CD8-positive, alpha-beta memory T cell (primary cell): ENCODE measurements around the gene TEPSIN. TPM values are rescaled to one million over a fixed set of nuclear protein-coding genes. Genes with fewer than 3 reads are reported as not detected.

Source experiments
- CTCF ChIA-PET: fragments of 350-600 bp; sonication (Branson Sonifier 250); formaldehyde crosslinking; loops from one replicate; lab custom pipeline; 2021; ENCODE audit warnings: antibody characterized with exemption; lab: Charles Lee
- POLR2A ChIA-PET: fragments of 350-600 bp; sonication (Branson Sonifier 250); formaldehyde crosslinking; loops from one replicate; lab custom pipeline; 2021; ENCODE audit warnings: antibody characterized with exemption; lab: Charles Lee
- DNase-seq, 5 donors: peaks; one replicate each; pipeline versions ENCODE4 v3.0.0 to v3.0.0-alpha.2; 2020 to 2022; ENCODE audit warnings: mixed read lengths in 1 of 5
- H3K27ac ChIP-seq: one replicate; pipeline ENCODE4 v1.7.0; 2013; ENCODE audit warnings: low read depth, mild to moderate bottlenecking, low read length, moderate library complexity
- H3K27me3 ChIP-seq: 2 replicates; pipeline ENCODE4 v1.7.0; 2013; ENCODE audit warnings: low read length, mild to moderate bottlenecking; ENCODE audit not compliant: insufficient read depth, poor library complexity, severe bottlenecking
- H3K36me3 ChIP-seq: 2 replicates; pipeline ENCODE4 v1.7.0; 2013; ENCODE audit warnings: mild to moderate bottlenecking, low read length, moderate library complexity; ENCODE audit not compliant: insufficient read depth
- H3K4me1 ChIP-seq: 2 replicates; pipeline ENCODE4 v1.7.0; 2013; ENCODE audit warnings: mild to moderate bottlenecking, low read length, moderate library complexity; ENCODE audit not compliant: insufficient read depth
- H3K4me3 ChIP-seq: 2 replicates; pipeline ENCODE4 v1.7.0; 2013; ENCODE audit warnings: mild to moderate bottlenecking, low read length
- H3K9me3 ChIP-seq: 2 replicates; pipeline ENCODE4 v1.7.0; 2013; ENCODE audit warnings: mild to moderate bottlenecking, low read length
- H3K27ac Mint-ChIP-seq, 8 donors: one replicate each; pipeline ENCODE4 v1.8.0; 2020 to 2021; ENCODE audit warnings: mixed read lengths in 8 of 8, mild to moderate bottlenecking in 6 of 8, inconsistent platforms in 3 of 8, moderate library complexity in 3 of 8
- H3K27me3 Mint-ChIP-seq, 2 donors: one replicate each; pipeline ENCODE4 v1.8.0; 2020 to 2021; ENCODE audit warnings: mixed read lengths in 2 of 2, mild to moderate bottlenecking in 1 of 2, moderate library complexity in 1 of 2
- H3K36me3 Mint-ChIP-seq, 3 donors: one replicate each; pipeline ENCODE4 v1.8.0; 2020 to 2021; ENCODE audit warnings: mixed read lengths in 3 of 3, inconsistent platforms in 1 of 3, mild to moderate bottlenecking in 1 of 3
- H3K4me1 Mint-ChIP-seq, 3 donors: one replicate each; pipeline ENCODE4 v1.8.0; 2020 to 2021; ENCODE audit warnings: mixed read lengths in 3 of 3, inconsistent platforms in 1 of 3, mild to moderate bottlenecking in 1 of 3
- H3K4me3 Mint-ChIP-seq, 7 donors: one replicate each; pipeline ENCODE4 v1.8.0; 2020 to 2021; ENCODE audit warnings: mixed read lengths in 7 of 7, mild to moderate bottlenecking in 6 of 7, moderate library complexity in 4 of 7, inconsistent platforms in 2 of 7
- H3K9me3 Mint-ChIP-seq, 5 donors: one replicate each; pipeline ENCODE4 v1.8.0; 2020 to 2022; ENCODE audit warnings: mixed read lengths in 5 of 5, mild to moderate bottlenecking in 3 of 5, moderate library complexity in 2 of 5, inconsistent platforms in 1 of 5
- polyA plus RNA-seq: library from polyadenylated mRNA; unstranded; fragments of 300-500 nt; fragmentation: Illumina TruSeq; gene quantifications from one replicate; pipeline ENCODE4 v1.2.3, GENCODE V29; 2021
- total RNA-seq, 2 experiments: library from RNA; stranded (reverse); gene quantifications; one replicate each; pipeline ENCODE4 v1.2.3, GENCODE V29; 2021

Gene TEPSIN
- total and polyA plus RNA-seq, 3 experiments from 2014 or later = 6.2 to 44.2 (median 41.2) TPM

DNA sequence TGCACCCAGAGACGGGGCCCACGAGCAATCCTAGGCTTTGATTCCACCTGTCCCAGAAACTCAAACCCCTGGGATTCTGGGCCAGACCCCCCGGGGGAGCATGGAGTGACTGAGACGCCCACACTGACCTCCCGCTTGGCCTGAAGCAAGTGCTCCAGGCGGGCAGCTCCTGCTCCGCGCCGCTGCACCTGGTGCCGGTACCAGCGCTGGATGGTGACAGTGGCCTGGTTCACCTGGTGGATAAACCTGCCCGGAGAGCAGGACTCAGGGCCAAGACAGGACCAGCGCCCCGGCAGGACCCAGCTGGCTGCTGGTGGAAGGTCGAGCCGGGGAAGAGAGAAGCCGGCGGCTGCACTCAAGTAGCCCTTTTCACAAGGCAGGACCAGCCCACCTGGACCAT lies 38.7 kb downstream of the TEPSIN start:
- no peak for DNase-seq
- Histone ChIP-seq H3K4me3 (no peak overlapping the region), H3K4me1 (no peaks in the 10 kb centered on the region), H3K27ac (no peak overlapping the region), H3K27me3 (no peaks in the 10 kb centered on the region), H3K9me3 (no peaks in the 10 kb centered on the region), H3K36me3 (no peaks in the 10 kb centered on the region)
- Mint-ChIP-seq H3K27ac (no peak overlapping the region), H3K4me1 (no peaks in the 10 kb centered on the region), H3K4me3 (no peak overlapping the region), H3K36me3 (peaks cover 0 to 12% (median 4%) of the 10 kb centered on the region in 3 donors), H3K9me3 (no peaks in the 10 kb centered on the region), H3K27me3 (no peaks in the 10 kb centered on the region)
- CTCF ChIA-PET = no interaction called here
- POLR2A ChIA-PET = no interaction called here

DNA sequence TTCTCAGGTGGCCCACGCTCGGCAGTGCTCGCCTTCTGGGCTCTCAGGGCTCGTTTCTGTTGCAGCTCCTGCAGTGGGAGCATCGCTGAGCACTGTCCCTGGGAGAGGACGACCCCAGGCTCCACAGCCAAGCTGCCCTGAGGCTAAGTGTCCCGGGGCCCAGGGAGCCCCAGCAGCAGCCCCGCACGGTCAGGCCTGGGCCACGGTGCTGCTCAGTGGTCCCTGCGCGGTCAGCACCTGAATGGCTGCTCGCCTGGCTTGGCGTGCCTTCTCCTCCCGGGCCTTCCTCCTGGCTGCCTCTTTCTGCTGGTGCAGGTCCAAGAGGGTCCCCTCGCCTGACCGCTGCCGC lies 39.4 kb downstream of the TEPSIN start:
- Mint-ChIP-seq H3K36me3 (peaks cover 0 to 11% (median 4%) of the 10 kb centered on the region in 3 donors), H3K9me3 (no peaks in the 10 kb centered on the region), H3K27me3 (no peaks in the 10 kb centered on the region), H3K4me1 (no peaks in the 10 kb centered on the region), H3K27ac (no peak overlapping the region), H3K4me3 (no peak overlapping the region)
- Histone ChIP-seq H3K4me3 (no peak overlapping the region), H3K36me3 (no peaks in the 10 kb centered on the region), H3K27ac (no peak overlapping the region), H3K4me1 (no peaks in the 10 kb centered on the region), H3K27me3 (no peaks in the 10 kb centered on the region), H3K9me3 (no peaks in the 10 kb centered on the region)
- ChIA-PET POLR2A (no interaction called here), CTCF (no interaction called here)
- DNase-seq = no peak

GRCh38 chr17:81198826-81199481 lies 39.9 kb downstream of the TEPSIN start:
- Mint-ChIP-seq H3K36me3 (peaks cover 0 to 9% (median 4%) of the 10 kb centered on the region in 3 donors), H3K27me3 (no peaks in the 10 kb centered on the region), H3K4me1 (no peaks in the 10 kb centered on the region), H3K27ac (no peak overlapping the region), H3K9me3 (no peaks in the 10 kb centered on the region), H3K4me3 (no peak overlapping the region)
- H3K4me3 ChIP-seq = no peak overlapping the region
- no peaks in the 10 kb centered on the region for H3K27me3 ChIP-seq
- POLR2A ChIA-PET = no interaction called here
- DNase-seq = no peak
- no peaks in the 10 kb centered on the region for H3K9me3 ChIP-seq
- no peak overlapping the region for H3K27ac ChIP-seq
- H3K4me1 ChIP-seq = no peaks in the 10 kb centered on the region
- CTCF ChIA-PET = no interaction called here
- H3K36me3 ChIP-seq = no peaks in the 10 kb centered on the region

GRCh38 chr17:81197831-81198490 lies 40.9 kb downstream of the TEPSIN start:
- Mint-ChIP-seq H3K4me3 (no peak overlapping the region), H3K27me3 (no peaks in the 10 kb centered on the region), H3K27ac (no peak overlapping the region), H3K4me1 (no peaks in the 10 kb centered on the region), H3K9me3 (no peaks in the 10 kb centered on the region), H3K36me3 (peaks cover 0 to 6% (median 4%) of the 10 kb centered on the region in 3 donors)
- ChIA-PET CTCF (no interaction called here), POLR2A (no interaction called here)
- no peaks in the 10 kb centered on the region for H3K36me3 ChIP-seq
- no peak for DNase-seq
- H3K4me1 ChIP-seq = no peaks in the 10 kb centered on the region
- H3K27me3 ChIP-seq = no peaks in the 10 kb centered on the region
- no peak overlapping the region for H3K27ac ChIP-seq
- H3K9me3 ChIP-seq = no peaks in the 10 kb centered on the region
- H3K4me3 ChIP-seq = no peak overlapping the region

- H3K4me3 ChIP-seq = no peak overlapping the region
- Mint-ChIP-seq H3K9me3 (no peaks in the 10 kb centered on the region), H3K27ac (no peak overlapping the region), H3K27me3 (no peaks in the 10 kb centered on the region), H3K36me3 (peaks cover 0 to 6% (median 4%) of the 10 kb centered on the region in 3 donors), H3K4me1 (no peaks in the 10 kb centered on the region), H3K4me3 (no peak overlapping the region)
- DNase-seq = no peak
- H3K27ac ChIP-seq = no peak overlapping the region
- no peaks in the 10 kb centered on the region for H3K4me1 ChIP-seq
- no peaks in the 10 kb centered on the region for H3K36me3 ChIP-seq
- no peaks in the 10 kb centered on the region for H3K9me3 ChIP-seq
- H3K27me3 ChIP-seq = no peaks in the 10 kb centered on the region
- CTCF ChIA-PET = no interaction called here
- POLR2A ChIA-PET = no interaction called here
Measured at GRCh38 chr17:81197409-81197795, 41.5 kb downstream of the TEPSIN start.

DNA sequence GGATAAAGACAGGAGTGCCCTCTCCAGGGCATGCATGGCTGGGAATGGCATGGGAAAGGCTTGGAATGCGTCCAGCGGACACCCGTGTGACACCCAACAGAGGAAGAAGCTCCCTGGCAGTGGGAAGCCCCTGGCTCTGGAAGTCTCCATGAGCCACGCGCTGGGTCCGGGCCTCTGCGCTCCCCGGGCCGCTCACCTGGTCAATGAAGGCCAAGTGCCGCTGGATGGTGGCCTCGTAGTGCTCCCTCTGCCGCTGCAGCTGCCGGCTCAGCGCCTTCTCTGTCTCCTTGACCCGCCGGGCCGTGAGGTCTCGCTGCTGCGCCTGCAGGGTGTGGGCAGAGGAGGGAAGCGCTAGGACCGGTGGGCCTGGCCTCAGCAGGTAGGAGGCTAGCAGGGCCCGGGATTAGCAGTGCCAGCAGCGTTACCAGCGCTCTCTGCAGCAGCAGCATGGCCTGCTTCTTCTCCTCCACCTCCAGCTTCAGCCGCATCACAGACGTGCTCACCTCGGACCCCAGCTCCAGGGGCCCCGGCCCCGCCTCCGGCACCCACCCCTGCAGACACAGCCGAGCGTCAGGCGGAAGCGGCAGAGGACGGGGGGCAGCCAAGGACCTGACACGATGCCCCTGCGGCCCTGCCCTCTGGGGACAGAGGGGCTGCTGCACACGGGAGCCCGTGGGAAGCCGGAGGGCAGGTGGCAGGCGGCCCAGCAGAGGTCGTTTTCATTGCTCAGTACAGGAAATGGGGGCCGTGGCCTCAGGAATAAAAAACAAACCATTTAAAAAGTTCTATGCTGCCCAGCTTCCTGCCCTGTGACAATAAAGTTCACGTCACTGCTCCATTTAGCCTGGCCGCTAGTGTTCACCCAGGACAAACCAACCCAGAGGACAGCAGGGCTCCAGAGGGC lies 42.1 kb downstream of the TEPSIN start:
- POLR2A ChIA-PET = no interaction called here
- no peak overlapping the region for H3K27ac ChIP-seq
- H3K4me1 ChIP-seq = no peaks in the 10 kb centered on the region
- Mint-ChIP-seq H3K4me3 (no peak overlapping the region), H3K4me1 (no peaks in the 10 kb centered on the region), H3K36me3 (peaks cover 0 to 6% (median 4%) of the 10 kb centered on the region in 3 donors), H3K27ac (no peak overlapping the region), H3K9me3 (no peaks in the 10 kb centered on the region), H3K27me3 (no peaks in the 10 kb centered on the region)
- CTCF ChIA-PET = no interaction called here
- H3K36me3 ChIP-seq = no peaks in the 10 kb centered on the region
- H3K9me3 ChIP-seq = no peaks in the 10 kb centered on the region
- H3K27me3 ChIP-seq = no peaks in the 10 kb centered on the region
- H3K4me3 ChIP-seq = no peak overlapping the region
- DNase-seq = no peak

DNA sequence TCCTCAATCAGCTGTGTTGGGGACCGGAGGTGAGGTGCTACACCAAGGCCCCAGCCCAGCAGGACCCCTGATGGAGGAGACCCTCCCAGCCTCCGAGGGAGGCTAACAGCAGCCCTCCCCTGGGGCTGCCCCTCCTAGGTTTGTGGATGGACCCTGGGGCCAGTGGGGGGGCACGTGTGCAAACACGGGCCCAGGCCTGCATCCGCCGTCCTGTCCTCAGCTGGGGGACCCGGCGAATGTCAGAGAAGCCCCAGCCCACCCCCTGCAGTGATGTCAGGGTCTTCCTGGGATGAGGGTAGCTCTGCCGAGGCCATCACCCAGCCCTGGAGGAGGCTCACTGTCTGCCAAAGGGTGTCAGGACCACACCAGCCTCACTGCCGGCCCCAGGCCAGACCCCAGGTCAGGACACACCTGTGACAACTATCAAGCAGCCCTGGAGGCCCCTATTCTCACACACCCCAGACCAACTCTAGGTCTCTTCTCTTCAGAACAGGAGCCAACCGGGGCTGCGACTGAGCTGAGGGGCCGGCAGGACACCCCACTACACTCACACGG lies 42.8 kb downstream of the TEPSIN start:
- Histone ChIP-seq H3K4me1 (no peaks in the 10 kb centered on the region), H3K27ac (no peak overlapping the region), H3K9me3 (no peaks in the 10 kb centered on the region), H3K4me3 (no peak overlapping the region), H3K27me3 (no peaks in the 10 kb centered on the region), H3K36me3 (no peaks in the 10 kb centered on the region)
- H3K27ac Mint-ChIP-seq = no peak overlapping the region
- no peak overlapping the region for H3K4me3 Mint-ChIP-seq
- ChIA-PET POLR2A (no interaction called here), CTCF (no interaction called here)
- H3K36me3 Mint-ChIP-seq = peaks cover 0 to 5% (median 4%) of the 10 kb centered on the region in 3 donors
- DNase-seq = no peak
- no peaks in the 10 kb centered on the region for H3K9me3 Mint-ChIP-seq
- no peaks in the 10 kb centered on the region for H3K4me1 Mint-ChIP-seq
- H3K27me3 Mint-ChIP-seq = no peaks in the 10 kb centered on the region
